ENCODE results near the gene PHACTR3. TPM values are rescaled to one million over a fixed set of nuclear protein-coding genes. Genes with fewer than 3 reads are reported as not detected.

Gene PHACTR3
- total RNA-seq, 6 donors from 2014 or later = 5.5 to 30.8 (median 11.4) TPM

- 89 to 93% methylated on average over 12 to 13 of the region's 13 CpGs for WGBS, 2 donors
Observed at GRCh38 chr20:59832406-59833363, 228.3 kb downstream of the PHACTR3 start.

DNA sequence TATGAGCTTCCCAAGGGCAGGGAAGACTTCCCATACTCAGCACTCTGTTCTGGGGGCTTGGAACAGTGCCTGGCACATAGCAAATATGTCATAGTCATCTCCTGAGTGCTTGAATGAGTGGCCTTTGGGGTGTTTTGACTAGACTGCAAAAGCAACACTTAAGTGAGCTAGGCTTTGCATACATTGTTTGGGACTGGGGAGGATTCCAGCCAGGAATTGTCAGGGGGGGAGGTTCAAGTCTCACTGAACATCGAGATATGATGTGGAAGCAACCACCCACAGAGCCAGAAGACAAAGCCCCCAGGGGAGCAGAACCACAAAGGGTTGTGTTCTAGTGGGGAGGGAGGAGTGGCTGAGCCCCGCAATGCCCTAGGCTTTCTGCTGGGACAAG lies 230.7 kb downstream of the PHACTR3 start:
- Histone ChIP-seq H3K36me3 (no peaks in the 10 kb centered on the region), H3K27ac (no peak overlapping the region), H3K4me1 (peaks cover 6 to 25% (median 16%) of the 10 kb centered on the region in 4 donors), H3K9me3 (no peaks in the 10 kb centered on the region), H3K4me3 (no peak overlapping the region), H3K27me3 (no peaks in the 10 kb centered on the region)
- ATAC-seq (ENCODE audit: low FRiP score in 2 of 2) = no peak
- no peak for TF ChIP-seq CTCF (IDR thresholded peaks at IDR 0.05)
- TF ChIP-seq POLR2A (IDR thresholded peaks at IDR 0.05) = no peak
- no peak for TF ChIP-seq EP300 (IDR thresholded peaks at IDR 0.05)
- 52 to 67% methylated on average over 2 of the region's 2 CpGs for WGBS, 2 donors
- no peak for DNase-seq

More at GRCh38 chr20:59832406-59833363, 228.3 kb downstream of the PHACTR3 start:
- peak overlapping the region in 1 of 4 donors; percentile 69 for H3K27ac ChIP-seq
- peaks cover 6 to 25% (median 16%) of the 10 kb centered on the region in 4 donors for H3K4me1 ChIP-seq
- H3K4me3 ChIP-seq = no peak overlapping the region
- ATAC-seq (ENCODE audit: low FRiP score in 2 of 2) (no peak), DNase-seq (no peak)
- TF ChIP-seq POLR2AphosphoS5 (IDR thresholded peaks at IDR 0.05) (no peak), POLR2A (IDR thresholded peaks at IDR 0.05) (no peak), EP300 (IDR thresholded peaks at IDR 0.05) (no peak), CTCF (IDR thresholded peaks at IDR 0.05) (no peak)
- no peaks in the 10 kb centered on the region for H3K36me3 ChIP-seq
- no peaks in the 10 kb centered on the region for H3K9me3 ChIP-seq
- H3K27me3 ChIP-seq = no peaks in the 10 kb centered on the region

DNA sequence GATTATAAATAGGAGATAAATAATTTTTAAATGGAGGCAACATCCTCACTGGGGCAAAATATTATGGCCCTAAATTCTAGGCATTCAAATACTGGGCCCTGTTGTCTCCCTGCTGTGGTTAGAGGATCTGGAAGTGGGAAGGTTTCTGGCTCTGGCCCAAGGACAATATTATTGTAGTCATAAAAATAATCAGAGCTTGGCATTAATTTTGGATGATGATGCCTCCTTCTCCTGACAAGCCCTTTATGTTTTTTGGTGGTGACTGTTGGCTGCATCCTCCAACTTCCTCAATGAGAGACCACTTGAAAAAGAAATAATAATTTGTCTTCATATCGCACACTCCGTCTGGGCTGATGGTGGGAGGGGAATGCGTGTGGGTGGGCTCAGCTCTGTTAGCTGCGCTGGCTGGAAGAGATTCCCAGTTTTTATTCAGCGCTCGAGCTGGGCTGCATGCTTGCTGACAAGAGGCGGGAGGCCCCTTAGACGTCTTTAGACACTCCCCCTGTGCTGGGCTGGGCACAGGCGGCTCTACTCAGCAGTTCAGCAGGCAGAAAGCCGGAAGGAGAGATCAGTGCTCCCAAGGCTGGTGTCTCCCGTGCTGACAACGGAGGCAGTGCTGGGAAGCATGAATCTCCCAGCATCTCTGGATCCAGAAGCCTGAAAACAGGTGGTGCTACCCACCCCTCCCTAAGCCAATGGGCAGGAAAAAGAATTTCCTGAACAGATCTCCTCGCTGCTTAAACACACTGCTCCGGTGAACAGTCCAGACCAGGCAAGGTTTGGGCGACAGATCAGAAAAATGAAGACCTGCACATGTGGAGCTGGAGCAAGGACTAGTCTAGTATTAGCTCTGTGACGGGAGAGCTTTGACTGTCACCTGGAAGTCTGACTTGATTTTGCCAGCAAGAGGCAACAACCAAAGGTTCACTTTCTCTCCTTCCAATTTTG lies 231.4 kb downstream of the PHACTR3 start:
- TF ChIP-seq POLR2AphosphoS5 (IDR thresholded peaks at IDR 0.05) (peak in 1 of 2 donors; percentile 53), POLR2A (IDR thresholded peaks at IDR 0.05) (peak in 1 of 4 donors; percentile 53), CTCF (IDR thresholded peaks at IDR 0.05) (no peak), EP300 (IDR thresholded peaks at IDR 0.05) (no peak)
- WGBS, 2 donors = 7 to 11% methylated on average over 13 to 16 of the region's 16 CpGs
- Histone ChIP-seq H3K4me1 (peaks cover 6 to 23% (median 16%) of the 10 kb centered on the region in 4 donors), H3K9me3 (no peaks in the 10 kb centered on the region), H3K27ac (peak overlapping the region in 2 of 4 donors; percentile 6 to 30), H3K27me3 (no peaks in the 10 kb centered on the region), H3K36me3 (no peaks in the 10 kb centered on the region), H3K4me3 (peak overlapping the region in 2 of 4 donors; percentile 9 to 30)
- DNase-seq (peak in 1 of 2 donors; percentile 62), ATAC-seq (ENCODE audit: low FRiP score in 2 of 2) (peak; percentile 57 to 60)

DNA sequence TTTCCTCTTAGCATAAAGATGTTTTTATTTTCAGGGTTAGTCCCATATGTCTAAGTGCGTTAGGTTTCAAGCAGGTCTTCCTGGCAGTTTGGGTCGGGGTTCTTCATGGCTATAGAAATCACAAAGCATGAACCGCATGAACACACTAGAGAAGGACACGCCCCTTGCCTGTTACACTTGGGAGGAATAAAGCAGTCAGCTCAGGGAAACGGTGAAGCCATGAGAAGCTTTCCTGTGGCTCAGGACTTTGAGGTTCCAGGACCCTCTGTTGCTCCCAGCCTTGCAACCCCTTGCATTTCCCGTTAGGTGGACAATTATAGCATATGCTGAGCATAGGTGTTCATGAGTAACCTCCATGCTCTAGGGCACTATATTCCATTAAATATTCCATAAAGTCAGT lies 232.4 kb downstream of the PHACTR3 start:
- H3K4me3 ChIP-seq = peak overlapping the region in 2 of 4 donors; percentile 9 to 30
- H3K4me1 ChIP-seq = peaks cover 6 to 15% (median 11%) of the 10 kb centered on the region in 4 donors
- H3K27ac ChIP-seq = no peak overlapping the region
- ATAC-seq (ENCODE audit: low FRiP score in 2 of 2) (no peak), DNase-seq (peak in 1 of 2 donors; percentile 19)
- WGBS, 2 donors = 45 to 47% methylated on average over 6 of the region's 6 CpGs
- H3K36me3 ChIP-seq = peaks cover 0 to 8% (median 2%) of the 10 kb centered on the region in 4 donors
- no peak for TF ChIP-seq CTCF (IDR thresholded peaks at IDR 0.05)
- TF ChIP-seq POLR2AphosphoS5 (IDR thresholded peaks at IDR 0.05) = no peak
- TF ChIP-seq POLR2A (IDR thresholded peaks at IDR 0.05) = no peak
- TF ChIP-seq EP300 (IDR thresholded peaks at IDR 0.05) = no peak
- no peaks in the 10 kb centered on the region for H3K27me3 ChIP-seq
- H3K9me3 ChIP-seq = no peaks in the 10 kb centered on the region
